Choroid plexus epithelial cell (primary cell): ENCODE data around the gene MT1H.

Experiments used
- DNase-seq: peaks from one replicate; pipeline ENCODE4 v3.0.0-alpha.2; 2010; ENCODE audit warnings: low read depth
- H3K4me3 ChIP-seq: 2 replicates; pipeline ENCODE4 v1.5.1; 2011; ENCODE audit warnings: low read depth, mild to moderate bottlenecking, control low read depth, low read length, moderate library complexity
- TF ChIP-seq, protein P1 (sequence below): conservative IDR thresholded peaks from 2 replicates; pipeline ENCODE4 v1.5.1; 2011; ENCODE audit warnings: low read depth, mild to moderate bottlenecking, control low read depth, inconsistent platforms, low read length, moderate library complexity

MT1H gene

DNA sequence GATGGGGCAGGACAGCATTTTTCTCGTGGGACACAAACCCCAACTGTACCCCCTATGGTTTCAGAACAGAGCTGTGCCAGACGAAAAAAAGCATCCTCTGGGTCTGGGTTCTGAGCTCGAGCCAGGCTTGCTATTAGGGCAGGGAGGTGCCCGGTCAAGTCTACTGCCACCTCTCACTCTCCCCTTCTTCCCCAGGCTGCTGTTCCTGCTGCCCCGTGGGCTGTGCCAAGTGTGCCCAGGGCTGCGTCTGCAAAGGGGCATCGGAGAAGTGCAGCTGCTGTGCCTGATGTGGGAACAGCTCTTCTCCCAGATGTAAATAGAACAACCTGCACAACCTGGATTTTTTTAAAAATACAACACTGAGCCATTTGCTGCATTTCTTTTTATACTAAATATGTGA lies 42.9 kb upstream of the MT1H start:
- TF ChIP-seq, protein P1, sequence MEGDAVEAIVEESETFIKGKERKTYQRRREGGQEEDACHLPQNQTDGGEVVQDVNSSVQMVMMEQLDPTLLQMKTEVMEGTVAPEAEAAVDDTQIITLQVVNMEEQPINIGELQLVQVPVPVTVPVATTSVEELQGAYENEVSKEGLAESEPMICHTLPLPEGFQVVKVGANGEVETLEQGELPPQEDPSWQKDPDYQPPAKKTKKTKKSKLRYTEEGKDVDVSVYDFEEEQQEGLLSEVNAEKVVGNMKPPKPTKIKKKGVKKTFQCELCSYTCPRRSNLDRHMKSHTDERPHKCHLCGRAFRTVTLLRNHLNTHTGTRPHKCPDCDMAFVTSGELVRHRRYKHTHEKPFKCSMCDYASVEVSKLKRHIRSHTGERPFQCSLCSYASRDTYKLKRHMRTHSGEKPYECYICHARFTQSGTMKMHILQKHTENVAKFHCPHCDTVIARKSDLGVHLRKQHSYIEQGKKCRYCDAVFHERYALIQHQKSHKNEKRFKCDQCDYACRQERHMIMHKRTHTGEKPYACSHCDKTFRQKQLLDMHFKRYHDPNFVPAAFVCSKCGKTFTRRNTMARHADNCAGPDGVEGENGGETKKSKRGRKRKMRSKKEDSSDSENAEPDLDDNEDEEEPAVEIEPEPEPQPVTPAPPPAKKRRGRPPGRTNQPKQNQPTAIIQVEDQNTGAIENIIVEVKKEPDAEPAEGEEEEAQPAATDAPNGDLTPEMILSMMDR, result no peak
- no peak for DNase-seq
- H3K4me3 ChIP-seq, result peak overlapping the region; percentile 72

DNA sequence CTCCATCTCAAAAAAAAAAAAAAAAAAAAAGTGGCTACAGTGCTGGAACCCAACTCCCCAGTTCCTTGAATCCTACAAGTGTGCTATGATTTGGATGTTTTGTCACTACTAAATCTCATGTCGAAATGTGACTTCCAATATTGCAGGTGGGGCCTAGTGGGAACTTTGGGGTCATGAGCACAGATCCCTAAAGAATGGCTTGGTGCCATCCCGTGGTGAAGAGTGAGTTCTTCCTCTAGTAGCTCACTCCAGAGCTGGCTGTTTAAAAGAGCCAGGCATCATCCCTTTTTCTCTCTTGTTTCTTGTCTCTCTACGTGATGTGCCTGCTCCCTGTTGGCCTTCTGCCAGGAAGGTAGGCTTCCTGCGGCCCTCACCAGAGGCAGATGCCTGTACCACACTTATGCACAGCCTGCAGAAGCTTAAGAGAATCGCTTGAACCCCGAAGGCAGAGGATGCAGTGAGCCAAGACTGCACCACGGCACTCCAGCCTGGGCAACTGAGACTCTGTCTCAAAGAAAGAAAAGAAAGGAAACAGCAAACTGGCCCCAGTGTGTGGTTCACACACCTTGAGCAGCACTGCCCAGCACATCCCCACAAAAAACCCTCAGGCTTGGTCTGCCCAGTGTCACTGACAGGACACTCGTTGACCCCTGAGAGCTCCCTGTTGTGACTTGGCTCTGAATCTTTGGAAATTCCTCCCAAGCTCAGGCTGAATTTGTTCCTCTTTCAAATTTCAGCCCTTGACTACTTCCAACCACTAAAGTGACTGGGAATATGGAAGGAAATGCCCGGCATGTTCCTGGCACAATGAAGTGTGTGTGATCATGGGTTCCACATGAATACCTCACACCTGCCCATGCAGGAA lies 40.9 kb upstream of the MT1H start:
- TF ChIP-seq, protein P1, result peak; percentile 7
- peak; percentile 33 for DNase-seq
- H3K4me3 ChIP-seq, result no peak overlapping the region

DNA sequence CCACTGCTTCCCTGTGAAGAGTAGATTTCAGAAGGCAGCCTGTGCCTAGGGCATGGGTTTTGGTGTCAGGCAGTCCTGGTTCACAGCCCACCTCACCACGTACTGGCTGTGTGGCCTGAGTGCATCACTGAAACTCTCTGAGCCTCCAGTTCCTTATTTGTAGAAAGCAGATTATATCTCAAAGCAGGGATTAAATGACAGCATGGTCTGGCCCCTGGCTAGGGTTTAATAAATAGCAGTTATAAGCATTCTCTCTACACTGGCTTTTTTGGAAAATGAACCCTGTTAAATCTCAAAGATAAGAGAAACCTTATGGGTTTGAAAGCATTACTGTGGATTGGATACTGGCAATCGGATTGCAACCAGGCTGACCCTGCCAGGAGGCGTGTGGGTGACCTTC lies 40.1 kb upstream of the MT1H start:
- H3K4me3 ChIP-seq, result no peak overlapping the region
- TF ChIP-seq, protein P1, result no peak
- DNase-seq, result no peak

DNA sequence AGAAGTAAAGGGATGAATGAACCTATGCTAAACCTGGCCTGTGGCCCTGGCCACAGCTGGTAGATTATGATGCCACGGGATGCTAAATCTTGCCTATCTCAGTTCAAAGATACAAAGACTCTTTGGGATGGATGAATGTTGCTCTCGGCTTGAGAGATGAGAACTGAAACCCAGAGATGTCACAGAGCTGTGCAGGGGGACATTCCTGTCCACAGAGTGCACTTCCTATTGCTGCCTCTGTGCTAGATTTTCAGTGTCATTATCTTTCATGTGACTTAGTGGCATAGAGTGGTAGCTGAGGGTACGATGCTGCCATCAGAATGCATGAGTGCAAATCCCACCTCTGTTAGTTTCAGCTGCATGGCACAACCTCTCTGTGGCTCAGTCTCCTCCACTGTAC lies 39.5 kb upstream of the MT1H start:
- no peak overlapping the region for H3K4me3 ChIP-seq
- TF ChIP-seq, protein P1, result no peak
- no peak for DNase-seq

DNA sequence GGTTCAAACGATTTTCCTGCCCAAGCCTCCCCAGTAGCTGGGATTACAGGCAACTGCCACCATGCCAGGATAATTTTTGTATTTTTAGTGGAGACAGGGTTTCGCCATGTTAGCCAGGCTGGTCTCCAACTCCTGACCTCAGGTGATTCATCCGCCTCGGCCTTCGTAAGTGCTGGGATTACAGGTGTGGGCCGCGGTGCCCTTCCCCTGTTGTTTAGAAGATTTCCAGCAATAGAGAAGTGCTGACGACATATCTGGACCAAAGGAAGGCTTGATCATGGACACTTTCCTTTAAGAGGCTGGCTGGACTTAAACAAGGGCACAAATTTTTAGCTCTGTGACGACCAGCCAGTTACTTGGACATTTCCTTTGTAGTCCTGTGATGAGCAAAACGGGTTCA lies 38.4 kb upstream of the MT1H start:
- TF ChIP-seq, protein P1, result no peak
- H3K4me3 ChIP-seq, result no peak overlapping the region
- no peak for DNase-seq

DNA sequence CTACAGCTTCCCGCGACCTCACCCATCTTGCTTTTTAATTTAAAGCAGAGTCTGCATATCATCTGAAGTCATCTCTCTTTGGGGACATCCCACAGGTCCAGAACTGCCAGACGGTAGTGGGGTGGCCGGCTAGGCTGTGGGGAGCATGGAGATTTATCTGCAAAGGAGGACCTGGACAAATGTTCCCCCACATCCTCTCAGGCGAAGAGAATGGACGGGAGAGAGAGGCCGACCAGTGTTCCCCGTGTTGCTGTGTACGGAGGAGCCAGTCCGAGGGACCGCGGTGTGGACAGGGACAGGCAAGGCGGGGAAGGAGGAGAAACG lies 37.8 kb upstream of the MT1H start:
- TF ChIP-seq, protein P1, result no peak
- H3K4me3 ChIP-seq, result peak overlapping the region; percentile 53
- DNase-seq, result no peak
